GM10248 (cell line): Measurements from ENCODE around the gene ZNF235.
"Not testable (repeated sequence)": the region's sequence is repeated elsewhere in the genome, so short reads cannot be mapped to it uniquely, and the experiment has no call there.

Experiments used
- CTCF ChIA-PET: fragments of 300-600 bp; sonication (Branson Sonifier 250); formaldehyde crosslinking; extraction: SDS; loops from one replicate; lab custom pipeline; 2021; ENCODE audit warnings: antibody characterized with exemption; lab: Yijun Ruan, JAX
- POLR2A ChIA-PET: fragments of 350-650 bp; sonication (Branson Sonifier 250); formaldehyde crosslinking; extraction: SDS; loops from one replicate; lab custom pipeline; 2020; ENCODE audit warnings: antibody characterized with exemption; lab: Yijun Ruan, JAX
- DNase-seq: peaks from one replicate; pipeline ENCODE4 v3.0.0; 2012; ENCODE audit errors: extremely low spot score
- CTCF ChIP-seq: IDR thresholded peaks from 2 replicates; pipeline ENCODE4 v1.5.1; 2012; ENCODE audit warnings: mild to moderate bottlenecking, low read depth; ENCODE audit errors: extremely low read depth, missing control alignments, control extremely low read depth

Gene ZNF235

DNA sequence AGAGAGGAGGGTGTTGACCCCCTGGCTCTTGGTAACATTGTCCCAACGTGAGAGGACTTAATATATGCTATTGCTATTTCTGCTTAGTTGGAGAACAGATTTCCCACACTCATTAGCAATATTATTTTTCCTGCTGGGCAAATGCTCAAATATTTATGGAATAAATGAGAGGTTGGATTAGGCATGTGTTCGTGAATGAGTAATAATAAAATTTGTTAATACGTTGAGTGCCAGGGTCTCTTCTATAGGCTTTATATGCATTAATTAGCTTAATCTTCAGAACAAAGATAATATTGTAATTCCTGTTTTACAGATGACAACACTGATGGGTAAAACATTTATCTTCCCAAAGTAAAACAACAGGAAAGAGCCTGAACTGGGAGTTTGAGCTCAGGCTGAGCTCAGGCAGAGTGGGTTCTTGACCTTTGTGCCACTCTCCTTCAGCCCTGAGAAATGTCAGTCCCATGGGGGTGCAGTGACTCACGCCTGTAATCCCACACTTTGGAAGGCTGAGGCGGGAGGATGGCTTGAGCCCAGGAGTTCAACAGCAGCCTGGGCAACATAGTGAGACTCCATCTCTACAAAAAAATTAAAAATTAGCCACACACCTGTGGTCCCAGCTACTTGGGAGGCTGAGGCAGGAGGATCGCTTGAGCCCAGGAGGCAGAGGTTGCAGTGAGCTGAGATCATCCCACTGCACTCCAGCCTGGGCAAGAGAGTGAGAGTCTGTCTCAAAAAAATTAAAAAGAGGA, 44.0 kb downstream of the ZNF235 start:
- ChIA-PET CTCF (no interaction called here), POLR2A (no interaction called here)
- no peak for DNase-seq
- no peak for TF ChIP-seq CTCF

- ChIA-PET POLR2A (no interaction called here), CTCF (no interaction called here)
- TF ChIP-seq CTCF, result no peak
- peak; percentile 14 for DNase-seq
These were observed 44.5 kb downstream of the ZNF235 start for GRCh38 chr19:44260343-44260681.

DNA sequence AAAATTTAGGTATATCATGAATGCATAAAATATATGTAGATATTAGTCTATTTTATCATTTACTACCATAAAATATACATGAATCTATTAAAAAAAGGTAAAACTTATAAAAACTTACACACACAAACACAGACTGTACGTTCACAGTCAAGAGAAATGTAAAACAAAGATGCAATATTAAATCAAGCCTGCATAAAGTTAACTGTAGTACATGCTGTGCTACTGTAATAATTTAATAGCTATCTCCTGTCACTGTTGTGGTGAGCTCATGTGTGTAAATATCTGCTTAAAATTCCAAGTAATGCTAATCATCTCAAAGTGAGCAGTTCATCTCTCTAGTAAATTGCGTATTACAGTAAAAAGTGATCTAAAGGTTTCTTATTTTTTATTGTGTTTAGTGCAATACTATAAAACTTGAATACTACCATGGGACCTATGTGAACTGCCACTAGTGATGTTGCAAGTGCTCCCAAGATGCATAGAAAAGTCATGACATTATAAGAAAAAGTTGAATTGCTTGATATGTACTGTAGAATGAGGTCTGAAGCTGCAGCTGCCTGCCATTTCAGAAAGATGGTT, 45.9 kb downstream of the ZNF235 start:
- ChIA-PET CTCF (no interaction called here), POLR2A (no interaction called here)
- TF ChIP-seq CTCF, result no peak
- no peak for DNase-seq

DNA sequence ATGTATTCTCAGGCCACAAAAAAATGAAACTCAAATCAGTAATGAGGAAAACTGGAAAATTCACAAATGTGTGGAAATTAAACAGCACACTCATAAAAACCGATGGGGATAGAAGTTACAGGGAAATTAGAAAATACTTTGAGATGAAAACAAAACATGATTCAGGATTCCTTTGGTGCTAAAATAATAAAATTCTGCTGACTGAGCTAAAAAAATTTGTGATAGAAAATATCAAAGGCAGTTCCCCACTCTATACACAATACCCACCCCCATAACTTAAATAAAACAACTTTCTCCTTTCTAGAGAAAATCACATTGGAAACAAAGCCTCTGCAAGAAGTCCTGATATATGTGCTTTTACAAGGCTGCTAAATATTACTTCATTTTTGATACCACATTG, 46.7 kb downstream of the ZNF235 start:
- no peak for DNase-seq
- ChIA-PET POLR2A (no interaction called here), CTCF (no interaction called here)
- no peak for TF ChIP-seq CTCF

DNA sequence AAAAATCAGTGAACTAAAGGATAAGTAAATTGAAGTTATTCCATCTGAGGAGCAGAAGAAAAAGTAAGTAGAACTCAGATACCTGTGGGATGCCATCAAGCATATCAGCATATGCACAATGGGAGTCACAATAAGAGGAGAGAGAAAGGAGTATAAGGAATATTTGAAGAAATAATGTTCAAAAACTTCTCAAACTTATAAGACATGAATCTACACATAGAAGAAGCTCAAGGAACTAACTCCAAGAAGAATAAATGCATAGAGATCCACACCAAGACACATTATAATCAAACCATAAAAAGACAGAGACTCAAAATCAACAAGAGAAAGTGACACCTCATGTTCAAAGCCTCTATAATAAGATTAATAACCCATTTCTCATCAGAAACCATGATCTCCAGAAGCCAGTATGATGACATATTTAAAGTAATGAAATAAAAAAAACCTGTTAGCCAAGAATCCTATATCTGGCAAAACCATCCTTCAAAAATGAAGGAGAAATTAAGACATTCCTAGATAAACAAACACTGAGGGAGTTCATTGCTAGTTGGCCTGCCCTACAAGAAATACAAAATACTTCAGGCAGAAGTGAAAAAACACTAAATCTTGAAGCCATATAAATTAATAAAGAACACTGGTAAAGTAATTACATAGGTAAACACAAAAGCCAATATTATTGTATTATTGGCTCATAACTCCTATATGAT, 49.0 kb downstream of the ZNF235 start:
- TF ChIP-seq CTCF, result no peak
- ChIA-PET CTCF (no interaction called here), POLR2A (no interaction called here)
- no peak for DNase-seq

GRCh38 chr19:44254496-44254895, 50.3 kb downstream of the ZNF235 start:
- ChIA-PET CTCF (no interaction called here), POLR2A (no interaction called here)
- TF ChIP-seq CTCF, result no peak
- no peak for DNase-seq

- CTCF ChIA-PET, POLR2A ChIA-PET, DNase-seq: not testable (repeated sequence)
These were observed 51.4 kb downstream of the ZNF235 start for GRCh38 chr19:44253392-44253791.

- POLR2A ChIA-PET, CTCF ChIA-PET, DNase-seq: not testable (repeated sequence)
These were observed 52.5 kb downstream of the ZNF235 start for GRCh38 chr19:44252332-44252731.
